CD4-positive, CD25-positive, alpha-beta regulatory T cell (primary cell): ENCODE measurements around the gene EPHA6. TPM values are rescaled to one million over a fixed set of nuclear protein-coding genes. Genes with fewer than 3 reads are reported as not detected.
"Not testable (repeated sequence)": the region's sequence is repeated elsewhere in the genome, so short reads cannot be mapped to it uniquely, and the experiment has no call there.

Experiments
- ATAC-seq, 2 donors: fragments of 150-1000 bp; cut with Tn5 transposase; one replicate each; pipeline ENCODE4 v1.10.0; 2021; ENCODE audit warnings: low read depth in 2 of 2, moderate number of reproducible peaks in 2 of 2, moderate library complexity in 1 of 2
- DNase-seq, 3 donors: peaks; one replicate each; pipeline versions ENCODE4 v3.0.0 to v3.0.0-alpha.2; 2012 to 2022; ENCODE audit warnings: mixed read lengths in 1 of 3
- H3K27ac ChIP-seq: one replicate; pipeline ENCODE4 v1.7.0; 2013; ENCODE audit warnings: mild to moderate bottlenecking, low read length; ENCODE audit not compliant: insufficient read depth, poor library complexity, severe bottlenecking
- H3K27me3 ChIP-seq: one replicate; pipeline ENCODE4 v1.7.0; 2013; ENCODE audit warnings: low read length; ENCODE audit not compliant: control insufficient read depth, insufficient read depth
- H3K36me3 ChIP-seq: one replicate; pipeline ENCODE4 v1.7.0; 2013; ENCODE audit warnings: mild to moderate bottlenecking, low read length, moderate library complexity; ENCODE audit not compliant: control insufficient read depth, insufficient read depth
- H3K4me1 ChIP-seq: 2 replicates; pipeline ENCODE4 v1.7.0; 2013; ENCODE audit warnings: mild to moderate bottlenecking, low read length; ENCODE audit not compliant: insufficient read depth, control insufficient read depth, poor library complexity, severe bottlenecking
- H3K4me3 ChIP-seq: one replicate; pipeline ENCODE4 v1.7.0; 2013; ENCODE audit warnings: low read depth, mild to moderate bottlenecking, low read length, moderate library complexity
- H3K9me3 ChIP-seq, 2 experiments: 1 replicate in 1 of 2; 2 replicates in 1 of 2; pipeline ENCODE4 v1.7.0; 2013; ENCODE audit warnings: low read length in 2 of 2, mild to moderate bottlenecking in 1 of 2, moderate library complexity in 1 of 2; ENCODE audit not compliant: control insufficient read depth in 2 of 2
- H3K27ac Mint-ChIP-seq, 3 donors: one replicate each; pipeline ENCODE4 v1.8.0; 2020 to 2022; ENCODE audit warnings: mild to moderate bottlenecking in 3 of 3, mixed read lengths in 3 of 3, moderate library complexity in 2 of 3
- H3K27me3 Mint-ChIP-seq: one replicate; pipeline ENCODE4 v1.8.0; 2022; ENCODE audit warnings: mild to moderate bottlenecking, mixed read lengths
- H3K36me3 Mint-ChIP-seq: one replicate; pipeline ENCODE4 v1.8.0; 2020; ENCODE audit warnings: mixed read lengths
- H3K4me1 Mint-ChIP-seq, 4 donors: one replicate each; pipeline ENCODE4 v1.8.0; 2020 to 2022; ENCODE audit warnings: mixed read lengths in 4 of 4, mild to moderate bottlenecking in 1 of 4
- H3K4me3 Mint-ChIP-seq, 4 donors: one replicate each; pipeline ENCODE4 v1.8.0; 2020 to 2022; ENCODE audit warnings: mild to moderate bottlenecking in 4 of 4, mixed read lengths in 4 of 4, moderate library complexity in 3 of 4
- H3K9me3 Mint-ChIP-seq, 7 donors: one replicate each; pipeline ENCODE4 v1.8.0; 2020 to 2022; ENCODE audit warnings: mixed read lengths in 7 of 7, mild to moderate bottlenecking in 3 of 7, moderate library complexity in 2 of 7
- polyA plus RNA-seq, 4 donors: library from polyadenylated mRNA; unstranded; fragments of 300-500 nt; fragmentation: Illumina TruSeq; gene quantifications; one replicate each; pipeline ENCODE4 v1.2.3, GENCODE V29; 2021
- total RNA-seq: library from RNA; stranded (reverse); gene quantifications from one replicate; pipeline ENCODE4 v1.2.3, GENCODE V29; 2022

Gene EPHA6
- total and polyA plus RNA-seq, 5 donors from 2014 or later: not detected

- H3K27me3 Mint-ChIP-seq: no peaks in the 10 kb centered on the region
- no peak overlapping the region for H3K4me3 Mint-ChIP-seq
- no peaks in the 10 kb centered on the region for H3K36me3 Mint-ChIP-seq
- Histone ChIP-seq H3K27me3 (no peaks in the 10 kb centered on the region), H3K27ac (no peak overlapping the region), H3K4me3 (no peak overlapping the region), H3K4me1 (no peaks in the 10 kb centered on the region), H3K9me3 (no peaks in the 10 kb centered on the region), H3K36me3 (no peaks in the 10 kb centered on the region)
- no peak for DNase-seq
- ATAC-seq: no peak
- H3K9me3 Mint-ChIP-seq: peaks cover 0 to 26% (median 2%) of the 10 kb centered on the region in 7 donors
- H3K4me1 Mint-ChIP-seq: no peaks in the 10 kb centered on the region
- H3K27ac Mint-ChIP-seq: no peak overlapping the region
Observed at GRCh38 chr3:96996009-96996408, 181.6 kb downstream of the EPHA6 start.

GRCh38 chr3:97001611-97002010, 187.2 kb downstream of the EPHA6 start:
- DNase-seq (no peak), ATAC-seq (no peak)
- Mint-ChIP-seq H3K27ac (no peak overlapping the region), H3K36me3 (no peaks in the 10 kb centered on the region), H3K4me1 (no peaks in the 10 kb centered on the region), H3K27me3 (no peaks in the 10 kb centered on the region), H3K4me3 (no peak overlapping the region), H3K9me3 (peaks cover 0 to 31% (median 5%) of the 10 kb centered on the region in 7 donors)
- Histone ChIP-seq H3K36me3 (no peaks in the 10 kb centered on the region), H3K9me3 (no peaks in the 10 kb centered on the region), H3K4me1 (no peaks in the 10 kb centered on the region), H3K4me3 (no peak overlapping the region), H3K27me3 (no peaks in the 10 kb centered on the region), H3K27ac (no peak overlapping the region)

GRCh38 chr3:97009427-97010019, 195.1 kb downstream of the EPHA6 start:
- Histone ChIP-seq H3K27me3 (no peaks in the 10 kb centered on the region), H3K4me1 (no peaks in the 10 kb centered on the region), H3K4me3 (no peak overlapping the region), H3K27ac (no peak overlapping the region), H3K9me3 (peaks cover 0 to 11% of the 10 kb centered on the region in 2 experiments), H3K36me3 (no peaks in the 10 kb centered on the region)
- H3K27ac Mint-ChIP-seq: no peak overlapping the region
- no peak for DNase-seq
- H3K36me3 Mint-ChIP-seq: no peaks in the 10 kb centered on the region
- no peak for ATAC-seq
- peaks cover 3 to 33% (median 7%) of the 10 kb centered on the region in 7 donors for H3K9me3 Mint-ChIP-seq
- H3K4me3 Mint-ChIP-seq: no peak overlapping the region
- no peaks in the 10 kb centered on the region for H3K27me3 Mint-ChIP-seq
- H3K4me1 Mint-ChIP-seq: no peaks in the 10 kb centered on the region

DNA sequence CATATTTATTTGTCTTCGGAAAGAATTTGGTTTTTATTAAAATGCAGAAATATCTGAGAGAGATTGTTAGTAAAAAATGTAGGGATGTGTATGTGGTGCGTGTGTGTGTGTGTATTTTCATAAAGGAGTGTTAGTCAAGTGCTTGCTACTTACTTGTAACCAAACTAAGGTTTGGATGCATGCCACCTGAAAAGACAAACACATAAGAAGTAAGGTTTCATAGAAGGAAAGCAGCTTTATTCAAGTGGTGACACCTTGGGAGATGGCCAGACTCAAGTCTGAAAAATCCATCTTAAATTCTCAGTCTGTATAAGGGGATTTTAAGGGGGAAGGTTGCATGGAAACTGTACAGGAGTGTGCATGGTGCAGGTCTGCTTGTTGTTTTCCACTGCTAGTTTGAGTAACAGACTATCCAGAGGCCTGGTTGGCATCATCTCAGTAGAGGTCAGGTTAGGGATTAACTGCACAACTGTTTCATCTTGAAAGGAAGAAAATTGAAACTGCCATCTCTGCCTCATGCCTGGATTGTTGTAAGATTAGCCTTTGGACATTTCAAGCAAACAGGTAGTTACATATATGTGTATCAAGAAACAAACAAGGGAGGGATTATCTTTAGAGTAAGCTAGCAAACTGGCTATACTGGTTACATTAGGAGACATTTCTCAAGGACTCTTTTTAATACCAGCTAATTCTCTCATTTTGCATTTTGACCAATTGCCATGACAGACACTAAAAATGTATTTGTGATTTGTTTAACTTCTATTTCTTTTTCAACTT, 196.7 kb downstream of the EPHA6 start:
- Histone ChIP-seq H3K27ac (no peak overlapping the region), H3K36me3 (no peaks in the 10 kb centered on the region), H3K4me1 (no peaks in the 10 kb centered on the region), H3K4me3 (no peak overlapping the region), H3K27me3 (no peaks in the 10 kb centered on the region), H3K9me3 (peaks cover 0 to 11% of the 10 kb centered on the region in 2 experiments)
- H3K27ac Mint-ChIP-seq: no peak overlapping the region
- ATAC-seq (no peak), DNase-seq (no peak)
- H3K9me3 Mint-ChIP-seq: peaks cover 2 to 20% (median 6%) of the 10 kb centered on the region in 7 donors
- H3K4me1 Mint-ChIP-seq: no peaks in the 10 kb centered on the region
- no peaks in the 10 kb centered on the region for H3K27me3 Mint-ChIP-seq
- H3K36me3 Mint-ChIP-seq: no peaks in the 10 kb centered on the region
- no peak overlapping the region for H3K4me3 Mint-ChIP-seq

- H3K4me3 Mint-ChIP-seq: no peak overlapping the region
- no peaks in the 10 kb centered on the region for H3K27me3 ChIP-seq
- no peak overlapping the region for H3K27ac ChIP-seq
- no peaks in the 10 kb centered on the region for H3K4me1 ChIP-seq
- H3K9me3 Mint-ChIP-seq: peaks cover 1 to 18% (median 10%) of the 10 kb centered on the region in 7 donors
- no peak overlapping the region for H3K4me3 ChIP-seq
- ATAC-seq (no peak), DNase-seq (no peak)
- H3K27ac Mint-ChIP-seq: no peak overlapping the region
- H3K4me1 Mint-ChIP-seq: no peaks in the 10 kb centered on the region
- no peaks in the 10 kb centered on the region for H3K9me3 ChIP-seq
- H3K36me3 ChIP-seq: no peaks in the 10 kb centered on the region
- no peaks in the 10 kb centered on the region for H3K27me3 Mint-ChIP-seq
- no peaks in the 10 kb centered on the region for H3K36me3 Mint-ChIP-seq
Observed at GRCh38 chr3:97021778-97022177, 207.4 kb downstream of the EPHA6 start.

DNA sequence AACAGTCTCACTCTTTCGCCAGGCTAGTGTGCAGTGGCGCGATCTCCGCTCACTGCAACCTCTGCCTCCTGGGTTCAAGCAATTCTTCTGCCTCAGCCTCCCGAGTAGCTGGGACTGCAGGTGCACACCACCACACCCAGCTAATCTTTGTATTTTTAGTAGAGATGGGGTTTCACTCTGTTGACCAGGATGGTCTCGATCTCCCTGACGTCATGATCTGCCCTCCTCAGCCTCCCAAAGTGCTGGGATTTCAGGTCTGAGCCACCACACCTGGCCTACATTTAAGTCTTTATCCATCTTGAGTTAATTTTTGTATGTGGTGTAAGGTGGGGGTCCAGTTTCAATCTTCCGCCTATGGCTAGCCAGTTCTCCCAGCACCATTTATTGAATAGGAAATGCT, 211.2 kb downstream of the EPHA6 start:
- H3K27me3 Mint-ChIP-seq, H3K4me3 ChIP-seq, H3K4me3 Mint-ChIP-seq, H3K27ac Mint-ChIP-seq, H3K4me1 Mint-ChIP-seq, H3K27ac ChIP-seq, H3K9me3 ChIP-seq, ATAC-seq, H3K36me3 Mint-ChIP-seq, H3K36me3 ChIP-seq, H3K27me3 ChIP-seq, H3K4me1 ChIP-seq, DNase-seq: not testable (repeated sequence)
- peaks cover 0 to 14% (median 4%) of the 10 kb centered on the region in 7 donors for H3K9me3 Mint-ChIP-seq

DNA sequence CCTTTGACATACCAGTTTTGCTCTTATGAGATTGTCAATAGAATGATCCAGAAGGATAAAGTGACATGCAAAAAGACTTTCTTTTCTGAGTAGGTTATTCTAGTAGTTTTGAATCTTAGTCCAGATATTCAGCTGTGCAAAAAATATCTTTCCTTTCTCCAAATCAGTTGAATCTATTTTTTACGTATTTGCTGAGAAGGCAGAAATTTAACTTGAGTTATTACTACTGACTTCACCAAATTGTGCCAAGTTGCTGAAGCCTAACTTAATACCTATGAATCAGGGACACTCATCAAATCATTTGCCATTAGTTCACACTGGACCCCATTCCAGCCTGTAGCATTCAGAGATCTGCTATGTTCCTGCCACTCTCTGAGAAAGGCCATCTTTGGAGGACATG, 215.6 kb downstream of the EPHA6 start:
- Histone ChIP-seq H3K4me3 (no peak overlapping the region), H3K27me3 (no peaks in the 10 kb centered on the region), H3K4me1 (no peaks in the 10 kb centered on the region), H3K27ac (no peak overlapping the region), H3K36me3 (no peaks in the 10 kb centered on the region), H3K9me3 (no peaks in the 10 kb centered on the region)
- DNase-seq (no peak), ATAC-seq (no peak)
- Mint-ChIP-seq H3K4me1 (no peaks in the 10 kb centered on the region), H3K27ac (no peak overlapping the region), H3K4me3 (no peak overlapping the region), H3K36me3 (no peaks in the 10 kb centered on the region), H3K9me3 (peaks cover 0 to 10% (median 1%) of the 10 kb centered on the region in 7 donors), H3K27me3 (no peaks in the 10 kb centered on the region)
